OCI-LY3 (cell line): Measurements from ENCODE around the gene OR52K2.
"Not testable (repeated sequence)": the region's sequence is repeated elsewhere in the genome, so short reads cannot be mapped to it uniquely, and the experiment has no call there.

Experiments used
- H2AFZ ChIP-seq: fragments of 200-600, 300-600 bp; shearing (Covaris generic); 2 replicates; pipeline ENCODE4 v1.6.0; 2014; ENCODE audit warnings: antibody characterized with exemption, low read depth, low read length
- H3K27ac ChIP-seq: fragments of 200-600, 300-600 bp; sonication (generic); 2 replicates; pipeline ENCODE4 v1.5.1; 2014; ENCODE audit warnings: mild to moderate bottlenecking, low read length, moderate library complexity, mixed read lengths
- H3K27me3 ChIP-seq: fragments of 200-600, 300-600 bp; sonication (generic); 2 replicates; pipeline ENCODE4 v1.6.1; 2014; ENCODE audit warnings: low read depth, low read length, mixed read lengths
- H3K36me3 ChIP-seq: fragments of 200-600, 300-600 bp; sonication (generic); replicated peaks from 2 replicates; pipeline ENCODE3; 2014; ENCODE audit warnings: low read depth, low read length, mixed read lengths
- H3K4me1 ChIP-seq: fragments of 300-600, 200-600 bp; sonication (generic); 2 replicates; pipeline ENCODE4 v1.6.1; 2014; ENCODE audit warnings: low read length, mixed read lengths
- H3K4me2 ChIP-seq: fragments of 200-600, 300-600 bp; sonication (generic); 2 replicates; pipeline ENCODE4 v1.6.1; 2014; ENCODE audit warnings: low read length, mixed read lengths
- H3K4me3 ChIP-seq: fragments of 300-600, 200-600 bp; sonication (generic); 2 replicates; pipeline ENCODE4 v1.5.1; 2014; ENCODE audit warnings: antibody characterized with exemption, mild to moderate bottlenecking, low read length, moderate library complexity
- H3K79me2 ChIP-seq: fragments of 300-600, 200-600 bp; shearing (Covaris generic); 2 replicates; pipeline ENCODE4 v1.6.1; 2014; ENCODE audit warnings: mild to moderate bottlenecking, low read length, mixed read lengths
- H3K9ac ChIP-seq: fragments of 300-600, 200-600 bp; shearing (Covaris generic); 2 replicates; pipeline ENCODE4 v1.6.0; 2014; ENCODE audit warnings: mild to moderate bottlenecking, low read length, moderate library complexity
- H3K9me3 ChIP-seq: fragments of 200-600, 300-600 bp; shearing (Covaris generic); 2 replicates; pipeline ENCODE4 v1.6.1; 2014; ENCODE audit warnings: low read length, mixed read lengths; ENCODE audit not compliant: insufficient read depth
- H4K20me1 ChIP-seq: fragments of 200-600, 300-600 bp; sonication (generic); 2 replicates; pipeline ENCODE4 v1.6.1; 2016; ENCODE audit warnings: low read length, mixed read lengths; ENCODE audit not compliant: insufficient read depth
- EZH2phosphoT487 ChIP-seq: fragments of 200-600 bp; shearing (Covaris generic); IDR thresholded peaks from 2 replicates; pipeline ENCODE4 v1.6.1; 2018; ENCODE audit warnings: antibody characterized with exemption, mixed run types, low read depth
- TF ChIP-seq, protein P1 (sequence below): fragments of 200-600, 300-600 bp; sonication (generic); IDR thresholded peaks from 2 replicates; pipeline ENCODE4 v1.5.1; 2014; ENCODE audit warnings: antibody characterized with exemption, low read length, low read depth

OR52K2 gene

DNA sequence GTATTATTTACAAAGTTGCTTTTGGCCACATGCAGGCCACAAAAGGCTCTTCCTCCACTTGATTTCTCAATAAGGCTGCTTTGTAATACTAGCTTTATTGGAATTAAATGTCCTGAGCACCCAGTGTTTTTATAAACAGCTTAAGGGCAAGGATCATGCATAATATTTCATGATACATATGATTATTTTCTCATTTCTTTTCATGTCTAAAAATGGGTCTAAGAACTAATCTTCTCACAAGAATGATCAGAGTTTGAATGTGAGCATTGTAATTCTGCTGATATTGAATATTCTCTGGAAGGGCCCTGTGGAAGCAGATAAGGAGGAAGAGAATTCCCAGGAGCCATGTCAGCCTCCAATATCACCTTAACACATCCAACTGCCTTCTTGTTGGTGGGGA lies at the start of gene OR52K2:
TSS of gene OR52K2 (plus strand) at position 301 of the 400 bp plus-strand sequence. CDS start at position 346, 45 bp downstream.
- Histone ChIP-seq H3K79me2 (no peaks in the 10 kb centered on the region), H3K4me3 (no peak within 1 kb of the TSS), H2AFZ (no peak within 1 kb of the TSS), H3K27me3 (0 out of 2 replicates have a peak, but pooled peaks cover 2% of the 10 kb centered on the region), H3K4me1 (peaks cover 14% of the 10 kb centered on the region), H3K36me3 (peaks cover 3% of the 10 kb centered on the region), H3K27ac (no peak within 1 kb of the TSS), H3K9ac (no peak within 1 kb of the TSS), H3K4me2 (no peak within 1 kb of the TSS), H3K9me3 (no peaks in the 10 kb centered on the region), H4K20me1 (no peaks in the 10 kb centered on the region)
- TF ChIP-seq, protein P1, sequence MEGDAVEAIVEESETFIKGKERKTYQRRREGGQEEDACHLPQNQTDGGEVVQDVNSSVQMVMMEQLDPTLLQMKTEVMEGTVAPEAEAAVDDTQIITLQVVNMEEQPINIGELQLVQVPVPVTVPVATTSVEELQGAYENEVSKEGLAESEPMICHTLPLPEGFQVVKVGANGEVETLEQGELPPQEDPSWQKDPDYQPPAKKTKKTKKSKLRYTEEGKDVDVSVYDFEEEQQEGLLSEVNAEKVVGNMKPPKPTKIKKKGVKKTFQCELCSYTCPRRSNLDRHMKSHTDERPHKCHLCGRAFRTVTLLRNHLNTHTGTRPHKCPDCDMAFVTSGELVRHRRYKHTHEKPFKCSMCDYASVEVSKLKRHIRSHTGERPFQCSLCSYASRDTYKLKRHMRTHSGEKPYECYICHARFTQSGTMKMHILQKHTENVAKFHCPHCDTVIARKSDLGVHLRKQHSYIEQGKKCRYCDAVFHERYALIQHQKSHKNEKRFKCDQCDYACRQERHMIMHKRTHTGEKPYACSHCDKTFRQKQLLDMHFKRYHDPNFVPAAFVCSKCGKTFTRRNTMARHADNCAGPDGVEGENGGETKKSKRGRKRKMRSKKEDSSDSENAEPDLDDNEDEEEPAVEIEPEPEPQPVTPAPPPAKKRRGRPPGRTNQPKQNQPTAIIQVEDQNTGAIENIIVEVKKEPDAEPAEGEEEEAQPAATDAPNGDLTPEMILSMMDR: no peak
- no peak for TF ChIP-seq EZH2phosphoT487

DNA sequence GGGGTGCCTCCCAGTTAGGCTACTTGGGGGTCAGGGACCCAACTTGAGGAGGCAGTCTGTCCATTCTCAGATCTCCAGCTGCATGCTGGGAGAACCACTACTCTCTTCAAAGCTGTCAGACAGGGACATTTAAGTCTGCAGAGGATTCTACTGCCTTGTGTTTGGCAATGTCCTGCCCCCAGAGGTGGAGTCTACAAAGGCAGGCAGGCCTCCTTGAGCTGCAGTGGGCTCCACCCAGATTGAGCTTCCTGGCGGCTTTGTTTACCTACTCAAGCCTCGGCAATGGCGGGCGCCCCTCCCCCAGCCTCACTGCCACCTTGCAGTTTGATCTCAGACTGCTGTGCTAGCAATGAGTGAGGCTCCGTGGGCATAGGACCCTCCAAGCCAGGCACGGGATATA lies 42.9 kb upstream of the OR52K2 start:
- not testable (repeated sequence) for H3K9ac ChIP-seq, H3K4me3 ChIP-seq, H3K27ac ChIP-seq, H3K36me3 ChIP-seq, H2AFZ ChIP-seq, H4K20me1 ChIP-seq, H3K79me2 ChIP-seq, H3K4me2 ChIP-seq, H3K4me1 ChIP-seq, H3K9me3 ChIP-seq, H3K27me3 ChIP-seq

DNA sequence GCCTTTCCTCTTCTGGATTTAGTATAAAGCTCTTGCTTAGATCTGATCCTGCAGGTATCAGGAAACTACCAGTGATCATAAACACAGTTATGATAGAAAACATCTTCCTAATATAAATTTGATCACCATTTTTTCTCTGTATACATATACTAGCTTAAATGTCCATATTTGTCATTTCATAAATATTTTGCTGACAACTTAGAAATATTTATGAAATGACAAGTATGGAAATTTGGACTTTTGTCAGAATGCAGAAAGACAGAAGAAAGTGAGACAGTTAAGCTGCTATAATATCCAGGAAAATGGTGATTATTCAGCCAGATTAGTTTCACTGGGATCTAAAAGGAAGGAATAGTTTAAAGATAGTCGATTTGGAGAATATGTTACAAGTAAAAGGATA lies 32.8 kb upstream of the OR52K2 start:
- Histone ChIP-seq H3K9ac (no peak overlapping the region), H3K27ac (no peak overlapping the region), H3K4me3 (no peak overlapping the region), H4K20me1 (no peaks in the 10 kb centered on the region), H3K9me3 (no peaks in the 10 kb centered on the region), H3K4me2 (no peak overlapping the region), H3K27me3 (no peaks in the 10 kb centered on the region), H3K36me3 (no peaks in the 10 kb centered on the region), H2AFZ (no peak overlapping the region), H3K4me1 (no peaks in the 10 kb centered on the region), H3K79me2 (no peaks in the 10 kb centered on the region)
- TF ChIP-seq EZH2phosphoT487: no peak

DNA sequence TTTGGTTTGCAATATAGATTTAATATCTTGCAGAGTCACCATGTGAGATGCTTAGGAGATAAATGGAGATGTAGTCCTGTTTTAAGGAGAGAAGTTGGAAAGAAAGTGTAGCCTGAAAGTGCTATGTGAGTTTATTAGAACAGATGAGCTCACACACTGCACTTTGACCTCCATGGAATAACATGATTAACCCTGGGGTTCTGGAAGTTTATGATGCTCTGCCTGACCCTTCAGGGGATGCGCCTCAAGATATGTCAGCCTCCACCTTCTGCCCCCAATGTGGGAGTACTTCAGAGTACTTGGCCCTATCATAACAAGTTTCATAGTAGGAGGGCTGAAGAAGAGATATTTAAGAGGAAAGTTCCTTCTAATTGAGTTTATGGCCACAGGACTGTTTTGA lies 32.3 kb upstream of the OR52K2 start:
- TF ChIP-seq EZH2phosphoT487: no peak
- TF ChIP-seq, protein P1: no peak
- Histone ChIP-seq H4K20me1 (no peaks in the 10 kb centered on the region), H3K79me2 (no peaks in the 10 kb centered on the region), H3K4me2 (no peak overlapping the region), H3K27ac (no peak overlapping the region), H3K36me3 (no peaks in the 10 kb centered on the region), H2AFZ (no peak overlapping the region), H3K4me1 (no peaks in the 10 kb centered on the region), H3K27me3 (no peaks in the 10 kb centered on the region), H3K9me3 (no peaks in the 10 kb centered on the region), H3K4me3 (no peak overlapping the region), H3K9ac (no peak overlapping the region)

DNA sequence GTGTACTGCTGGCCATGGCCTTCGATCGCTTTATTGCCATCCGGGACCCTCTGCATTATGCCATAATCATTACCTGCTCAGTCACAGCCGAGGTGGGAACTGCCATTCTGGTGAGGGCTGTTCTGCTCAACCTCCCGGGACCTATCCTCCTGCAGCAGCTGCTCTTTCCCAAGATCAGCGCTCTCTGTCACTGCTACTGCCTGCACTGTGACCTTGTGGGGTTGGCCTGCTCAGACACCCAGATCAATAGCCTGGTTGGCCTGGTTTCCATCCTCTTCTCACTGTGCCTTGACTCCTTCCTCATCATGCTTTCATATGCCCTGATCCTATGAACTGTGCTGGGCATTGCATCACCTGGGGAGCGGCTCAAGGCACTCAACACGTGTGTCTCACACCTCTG lies 30.7 kb upstream of the OR52K2 start:
- Histone ChIP-seq H3K79me2 (no peaks in the 10 kb centered on the region), H3K9ac (no peak overlapping the region), H3K4me1 (no peaks in the 10 kb centered on the region), H4K20me1 (no peaks in the 10 kb centered on the region), H3K36me3 (no peaks in the 10 kb centered on the region), H3K27me3 (no peaks in the 10 kb centered on the region), H2AFZ (no peak overlapping the region), H3K9me3 (no peaks in the 10 kb centered on the region), H3K4me2 (no peak overlapping the region), H3K27ac (no peak overlapping the region), H3K4me3 (no peak overlapping the region)
- no peak for TF ChIP-seq EZH2phosphoT487
- TF ChIP-seq, protein P1: no peak
